ENCODE results near the gene BNIPL.

The BNIPL gene

GRCh38 chr1:150997949-150998348 is 38.4 kb upstream of the BNIPL start:
- Histone ChIP-seq H3K27me3 (ENCODE audit: low read length) (no peaks in the 10 kb centered on the region), H3K4me2 (ENCODE audit: low read depth, low read length, poor library complexity, severe bottlenecking) (no peak overlapping the region), H3K27ac (ENCODE audit: low read depth, low read length) (no peak overlapping the region), H3K9me2 (replicated peaks; ENCODE audit: insufficient read depth, low read length) (no peaks in the 10 kb centered on the region), H4K20me1 (ENCODE audit: low read depth, low read length) (no peaks in the 10 kb centered on the region), H3K9me3 (ENCODE audit: insufficient read depth, low read length) (no peaks in the 10 kb centered on the region), H3K4me3 (ENCODE audit: insufficient read depth, low read length, poor library complexity, severe bottlenecking) (no peak overlapping the region), H3F3A (ENCODE audit: insufficient read depth) (no peaks in the 10 kb centered on the region), H3K36me3 (ENCODE audit: low read length) (no peaks in the 10 kb centered on the region), H3K79me2 (ENCODE audit: insufficient read depth, low read length) (no peaks in the 10 kb centered on the region), H3K9ac (ENCODE audit: low read length) (no peak overlapping the region), H2AFZ (ENCODE audit: low read depth, low read length, severe bottlenecking) (no peak overlapping the region)
- TF ChIP-seq, protein P1, sequence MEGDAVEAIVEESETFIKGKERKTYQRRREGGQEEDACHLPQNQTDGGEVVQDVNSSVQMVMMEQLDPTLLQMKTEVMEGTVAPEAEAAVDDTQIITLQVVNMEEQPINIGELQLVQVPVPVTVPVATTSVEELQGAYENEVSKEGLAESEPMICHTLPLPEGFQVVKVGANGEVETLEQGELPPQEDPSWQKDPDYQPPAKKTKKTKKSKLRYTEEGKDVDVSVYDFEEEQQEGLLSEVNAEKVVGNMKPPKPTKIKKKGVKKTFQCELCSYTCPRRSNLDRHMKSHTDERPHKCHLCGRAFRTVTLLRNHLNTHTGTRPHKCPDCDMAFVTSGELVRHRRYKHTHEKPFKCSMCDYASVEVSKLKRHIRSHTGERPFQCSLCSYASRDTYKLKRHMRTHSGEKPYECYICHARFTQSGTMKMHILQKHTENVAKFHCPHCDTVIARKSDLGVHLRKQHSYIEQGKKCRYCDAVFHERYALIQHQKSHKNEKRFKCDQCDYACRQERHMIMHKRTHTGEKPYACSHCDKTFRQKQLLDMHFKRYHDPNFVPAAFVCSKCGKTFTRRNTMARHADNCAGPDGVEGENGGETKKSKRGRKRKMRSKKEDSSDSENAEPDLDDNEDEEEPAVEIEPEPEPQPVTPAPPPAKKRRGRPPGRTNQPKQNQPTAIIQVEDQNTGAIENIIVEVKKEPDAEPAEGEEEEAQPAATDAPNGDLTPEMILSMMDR (IDR thresholded peaks at IDR 0.05; ENCODE audit: insufficient read depth, low read length, poor library complexity, severe bottlenecking) = no peak

GRCh38 chr1:150999051-150999674 is 37.2 kb upstream of the BNIPL start:
- no peaks in the 10 kb centered on the region for H3K79me2 ChIP-seq (ENCODE audit: insufficient read depth, low read length)
- H2AFZ ChIP-seq (ENCODE audit: low read depth, low read length, severe bottlenecking) = no peak overlapping the region
- no peak overlapping the region for H3K27ac ChIP-seq (ENCODE audit: low read depth, low read length)

DNA sequence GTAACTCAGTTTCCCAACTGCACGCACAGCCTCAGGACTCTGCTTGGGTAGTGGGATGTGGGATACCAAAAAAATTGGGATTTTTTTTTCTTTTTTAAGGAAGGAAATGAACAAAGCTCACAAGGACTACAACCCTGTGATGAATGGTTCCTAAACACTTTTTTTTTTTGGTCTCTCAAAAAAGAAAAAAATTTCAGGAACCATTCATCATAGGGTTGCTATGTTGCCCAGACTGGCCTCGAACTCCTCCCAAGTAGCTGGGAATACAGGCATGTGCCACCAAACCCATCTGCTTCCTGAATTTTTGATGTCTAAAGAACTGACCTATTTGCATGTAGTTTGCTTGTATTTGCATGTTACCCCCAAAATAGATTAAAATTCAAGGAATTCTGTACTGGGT is 36.5 kb upstream of the BNIPL start:
- H3K27me3 ChIP-seq (ENCODE audit: low read length) = no peaks in the 10 kb centered on the region
- H3K4me3 ChIP-seq (ENCODE audit: insufficient read depth, low read length, poor library complexity, severe bottlenecking) = no peak overlapping the region
- no peak overlapping the region for H3K9ac ChIP-seq (ENCODE audit: low read length)
- H4K20me1 ChIP-seq (ENCODE audit: low read depth, low read length) = no peaks in the 10 kb centered on the region
- H3K9me3 ChIP-seq (ENCODE audit: insufficient read depth, low read length) = no peaks in the 10 kb centered on the region
- no peaks in the 10 kb centered on the region for H3K9me2 ChIP-seq (replicated peaks; ENCODE audit: insufficient read depth, low read length)
- no peak overlapping the region for H3K27ac ChIP-seq (ENCODE audit: low read depth, low read length)
- TF ChIP-seq EZH2phosphoT487 (conservative IDR thresholded peaks at IDR 0.05; ENCODE audit: low read length) = no peak
- TF ChIP-seq, protein P1 (IDR thresholded peaks at IDR 0.05; ENCODE audit: insufficient read depth, low read length, poor library complexity, severe bottlenecking) = no peak
- no peaks in the 10 kb centered on the region for H3K79me2 ChIP-seq (ENCODE audit: insufficient read depth, low read length)
- H3K4me2 ChIP-seq (ENCODE audit: low read depth, low read length, poor library complexity, severe bottlenecking) = no peak overlapping the region
- H3F3A ChIP-seq (ENCODE audit: insufficient read depth) = no peaks in the 10 kb centered on the region
- no peak overlapping the region for H2AFZ ChIP-seq (ENCODE audit: low read depth, low read length, severe bottlenecking)
- no peaks in the 10 kb centered on the region for H3K36me3 ChIP-seq (ENCODE audit: low read length)

More at GRCh38 chr1:150999051-150999674, 37.2 kb upstream of the BNIPL start:
- H3K9ac ChIP-seq (ENCODE audit: low read length) = no peak overlapping the region
- no peaks in the 10 kb centered on the region for H3F3A ChIP-seq (ENCODE audit: insufficient read depth)
- H4K20me1 ChIP-seq (ENCODE audit: low read depth, low read length) = no peaks in the 10 kb centered on the region
- no peaks in the 10 kb centered on the region for H3K27me3 ChIP-seq (ENCODE audit: low read length)
- TF ChIP-seq EZH2phosphoT487 (conservative IDR thresholded peaks at IDR 0.05; ENCODE audit: low read length) = no peak
- TF ChIP-seq, protein P1 (IDR thresholded peaks at IDR 0.05; ENCODE audit: insufficient read depth, low read length, poor library complexity, severe bottlenecking) = no peak
- no peaks in the 10 kb centered on the region for H3K9me3 ChIP-seq (ENCODE audit: insufficient read depth, low read length)
- no peaks in the 10 kb centered on the region for H3K36me3 ChIP-seq (ENCODE audit: low read length)
- no peak overlapping the region for H3K4me3 ChIP-seq (ENCODE audit: insufficient read depth, low read length, poor library complexity, severe bottlenecking)
- no peak overlapping the region for H3K4me2 ChIP-seq (ENCODE audit: low read depth, low read length, poor library complexity, severe bottlenecking)
- no peaks in the 10 kb centered on the region for H3K9me2 ChIP-seq (replicated peaks; ENCODE audit: insufficient read depth, low read length)

Data from SU-DHL-6 (cell line).